Smooth muscle cell (in vitro differentiated cells): Measurements from ENCODE around the gene RBM20. TPM values are rescaled to one million over a fixed set of nuclear protein-coding genes. Genes with fewer than 3 reads are reported as not detected.

ENCODE experiments used
- DNase-seq: peaks from one replicate; lab custom pipeline; 2025; ENCODE audit not compliant: unreplicated experiment; lab: John Stamatoyannopoulos, UW
- H2AFZ ChIP-seq: fragments of 200-600 bp; sonication (generic); 2 replicates; pipeline ENCODE4 v1.6.0; 2016; ENCODE audit warnings: antibody characterized with exemption, low read depth, mild to moderate bottlenecking
- H3F3A ChIP-seq: fragments of 200-600 bp; sonication (generic); 2 replicates; pipeline ENCODE4 v1.6.0; 2017; ENCODE audit warnings: antibody characterized with exemption, low read depth
- H3K27ac ChIP-seq: fragments of 200-600 bp; sonication (generic); 2 replicates; pipeline ENCODE4 v1.5.1; 2016; ENCODE audit warnings: low read depth, mild to moderate bottlenecking
- H3K27me3 ChIP-seq: fragments of 200-600 bp; sonication (generic); 2 replicates; pipeline ENCODE4 v1.6.1; 2016; ENCODE audit warnings: low read depth, mild to moderate bottlenecking
- H3K36me3 ChIP-seq: fragments of 200-600 bp; sonication (generic); 2 replicates; pipeline ENCODE4 v1.5.1; 2016; ENCODE audit warnings: low read depth
- H3K4me1 ChIP-seq: fragments of 200-600 bp; sonication (generic); 2 replicates; pipeline ENCODE4 v1.5.1; 2016; ENCODE audit warnings: low read depth
- H3K4me2 ChIP-seq: fragments of 200-600 bp; sonication (generic); 2 replicates; pipeline ENCODE4 v1.6.0; 2016; ENCODE audit warnings: mild to moderate bottlenecking
- H3K4me3 ChIP-seq: fragments of 200-600 bp; sonication (generic); 2 replicates; pipeline ENCODE4 v1.5.1; 2016; ENCODE audit warnings: mild to moderate bottlenecking
- H3K79me2 ChIP-seq: fragments of 200-600 bp; sonication (generic); 2 replicates; pipeline ENCODE4 v1.6.0; 2016; ENCODE audit warnings: low read depth, mild to moderate bottlenecking
- H3K9ac ChIP-seq: fragments of 200-600 bp; sonication (generic); 2 replicates; pipeline ENCODE4 v1.6.0; 2016; ENCODE audit warnings: low read depth
- H3K9me3 ChIP-seq: fragments of 200-600 bp; sonication (generic); replicated peaks from 2 replicates; pipeline ENCODE4 v1.5.1; 2016; ENCODE audit warnings: low read depth
- H4K20me1 ChIP-seq: fragments of 200-600 bp; sonication (generic); 2 replicates; pipeline ENCODE4 v1.6.0; 2016; ENCODE audit warnings: low read depth
- WGBS: methylation state at CpG from one replicate; pipeline ENCODE4 v1.1.7; 2016; ENCODE audit warnings: low lambda C conversion rate; 5-methylcytosine and 5-hydroxymethylcytosine counted together
- polyA plus RNA-seq: library from polyadenylated mRNA; unstranded; fragments of >200 nt; fragmentation: Nextera tagmentation; extraction: Ambion mirVana; gene quantifications from 2 replicates; pipeline ENCODE4 v1.2.1, GENCODE V29; 2016
- total RNA-seq: library from RNA; depleted of rRNA; stranded (reverse); fragments of >200 nt; gene quantifications from 2 replicates; pipeline ENCODE4 v1.2.3, GENCODE V29; 2014
- TF ChIP-seq, protein P1 (sequence below): fragments of 200-600 bp; sonication (generic); IDR thresholded peaks from 2 replicates; pipeline ENCODE4 v1.5.1; 2017; ENCODE audit warnings: borderline replicate concordance, mild to moderate bottlenecking, antibody characterized with exemption; ENCODE audit not compliant: insufficient read depth, poor library complexity, severe bottlenecking

RBM20 gene
- total and polyA plus RNA-seq, 2 experiments from 2014 or later = 0.09 TPM

DNA sequence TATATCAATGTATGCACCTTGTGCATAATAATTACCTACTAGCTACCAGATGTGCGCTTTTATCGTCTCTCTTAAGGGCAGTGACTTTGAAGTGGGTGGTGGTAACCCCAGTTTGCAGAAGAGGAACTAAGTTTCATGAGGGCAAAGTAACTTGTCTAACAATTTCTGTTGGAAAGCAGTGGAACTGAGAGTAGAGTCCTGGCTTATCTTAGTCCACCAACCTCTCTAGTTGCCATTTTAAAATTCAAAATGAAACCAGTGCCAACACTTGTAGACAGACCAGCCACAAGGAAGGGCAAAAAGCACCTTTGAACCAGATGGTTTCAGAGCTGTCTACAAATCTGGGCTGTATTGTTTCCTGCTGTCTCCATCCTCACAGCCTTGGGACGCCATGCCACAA, 32.0 kb upstream of the RBM20 start:
- no peak overlapping the region for H3K9ac ChIP-seq
- H3K9me3 ChIP-seq = no peaks in the 10 kb centered on the region
- TF ChIP-seq, protein P1, sequence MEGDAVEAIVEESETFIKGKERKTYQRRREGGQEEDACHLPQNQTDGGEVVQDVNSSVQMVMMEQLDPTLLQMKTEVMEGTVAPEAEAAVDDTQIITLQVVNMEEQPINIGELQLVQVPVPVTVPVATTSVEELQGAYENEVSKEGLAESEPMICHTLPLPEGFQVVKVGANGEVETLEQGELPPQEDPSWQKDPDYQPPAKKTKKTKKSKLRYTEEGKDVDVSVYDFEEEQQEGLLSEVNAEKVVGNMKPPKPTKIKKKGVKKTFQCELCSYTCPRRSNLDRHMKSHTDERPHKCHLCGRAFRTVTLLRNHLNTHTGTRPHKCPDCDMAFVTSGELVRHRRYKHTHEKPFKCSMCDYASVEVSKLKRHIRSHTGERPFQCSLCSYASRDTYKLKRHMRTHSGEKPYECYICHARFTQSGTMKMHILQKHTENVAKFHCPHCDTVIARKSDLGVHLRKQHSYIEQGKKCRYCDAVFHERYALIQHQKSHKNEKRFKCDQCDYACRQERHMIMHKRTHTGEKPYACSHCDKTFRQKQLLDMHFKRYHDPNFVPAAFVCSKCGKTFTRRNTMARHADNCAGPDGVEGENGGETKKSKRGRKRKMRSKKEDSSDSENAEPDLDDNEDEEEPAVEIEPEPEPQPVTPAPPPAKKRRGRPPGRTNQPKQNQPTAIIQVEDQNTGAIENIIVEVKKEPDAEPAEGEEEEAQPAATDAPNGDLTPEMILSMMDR = no peak
- no peaks in the 10 kb centered on the region for H3F3A ChIP-seq
- WGBS = 86% methylated on average over 3 of the region's 3 CpGs
- H3K27me3 ChIP-seq = peaks cover 8% of the 10 kb centered on the region
- H3K36me3 ChIP-seq = no peaks in the 10 kb centered on the region
- no peaks in the 10 kb centered on the region for H3K4me1 ChIP-seq
- no peak overlapping the region for H3K27ac ChIP-seq
- no peaks in the 10 kb centered on the region for H4K20me1 ChIP-seq
- no peak overlapping the region for H3K4me2 ChIP-seq
- DNase-seq = no peak
- H2AFZ ChIP-seq = no peak overlapping the region
- H3K79me2 ChIP-seq = no peaks in the 10 kb centered on the region
- H3K4me3 ChIP-seq = no peak overlapping the region

DNA sequence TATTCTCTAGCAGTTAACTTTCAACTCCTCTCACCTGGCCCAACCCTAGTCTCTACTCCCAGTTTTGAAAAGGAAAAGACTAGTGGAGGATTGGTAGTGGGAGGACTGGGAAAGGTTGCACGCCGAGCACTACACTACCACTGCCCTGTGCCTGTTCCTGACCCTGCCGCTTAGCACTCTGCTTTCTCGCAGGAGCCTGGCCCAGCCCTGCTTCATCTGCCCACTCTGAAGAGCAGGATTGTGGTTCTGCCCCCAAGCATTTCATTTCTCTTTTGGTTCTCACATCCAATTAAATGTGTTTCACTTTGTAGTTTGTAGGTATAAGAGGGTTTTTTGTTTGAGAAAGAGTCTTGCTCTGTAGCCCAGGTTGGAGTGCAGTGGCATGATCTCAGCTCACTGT, 31.5 kb upstream of the RBM20 start:
- H3K9ac ChIP-seq = no peak overlapping the region
- WGBS = 94% methylated on average over 4 of the region's 4 CpGs
- H3K27me3 ChIP-seq = peaks cover 8% of the 10 kb centered on the region
- H3K4me1 ChIP-seq = no peaks in the 10 kb centered on the region
- H3K9me3 ChIP-seq = no peaks in the 10 kb centered on the region
- no peaks in the 10 kb centered on the region for H4K20me1 ChIP-seq
- no peak overlapping the region for H3K27ac ChIP-seq
- H3K4me2 ChIP-seq = no peak overlapping the region
- DNase-seq = no peak
- no peaks in the 10 kb centered on the region for H3K36me3 ChIP-seq
- TF ChIP-seq, protein P1 = no peak
- H3K79me2 ChIP-seq = no peaks in the 10 kb centered on the region
- no peak overlapping the region for H2AFZ ChIP-seq
- H3K4me3 ChIP-seq = no peak overlapping the region
- H3F3A ChIP-seq = no peaks in the 10 kb centered on the region

DNA sequence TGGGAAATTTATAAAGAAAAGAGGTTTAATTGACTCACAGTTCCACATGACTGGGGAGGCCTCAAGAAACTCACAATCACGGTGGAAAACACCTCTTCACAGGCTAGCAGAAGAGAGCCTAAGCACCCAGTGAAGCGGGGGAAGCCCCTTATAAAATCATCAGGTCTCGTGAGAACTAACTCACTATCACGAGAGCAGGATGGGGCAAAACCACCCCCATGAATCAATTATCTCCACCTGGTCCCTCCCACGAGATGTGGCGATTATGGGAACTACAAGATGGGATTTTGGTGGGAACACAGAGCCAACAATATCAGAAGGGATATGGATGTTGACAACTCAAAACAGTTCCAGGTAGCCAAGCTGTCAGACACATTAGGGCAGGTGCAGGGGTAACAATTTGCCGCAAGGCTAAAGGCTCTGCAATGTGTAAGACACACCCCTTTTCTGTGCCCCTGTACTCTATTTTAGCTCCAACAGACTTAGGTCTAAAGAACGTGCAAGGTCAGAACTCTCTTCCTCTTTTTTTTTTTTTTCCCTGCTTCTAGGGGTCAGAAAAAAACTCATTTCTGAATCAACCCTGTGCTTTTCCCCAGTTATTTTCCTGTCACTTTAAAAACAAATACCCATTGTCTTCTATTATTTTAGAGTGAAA, 30.7 kb upstream of the RBM20 start:
- Histone ChIP-seq H3F3A (no peaks in the 10 kb centered on the region), H3K36me3 (no peaks in the 10 kb centered on the region), H2AFZ (no peak overlapping the region), H3K9ac (no peak overlapping the region), H4K20me1 (no peaks in the 10 kb centered on the region), H3K9me3 (no peaks in the 10 kb centered on the region), H3K27ac (no peak overlapping the region), H3K27me3 (peaks cover 8% of the 10 kb centered on the region), H3K4me2 (no peak overlapping the region), H3K4me3 (no peak overlapping the region), H3K79me2 (no peaks in the 10 kb centered on the region), H3K4me1 (no peaks in the 10 kb centered on the region)
- WGBS = 87% methylated on average over 8 of the region's 8 CpGs
- TF ChIP-seq, protein P1 = no peak
- DNase-seq = no peak

DNA sequence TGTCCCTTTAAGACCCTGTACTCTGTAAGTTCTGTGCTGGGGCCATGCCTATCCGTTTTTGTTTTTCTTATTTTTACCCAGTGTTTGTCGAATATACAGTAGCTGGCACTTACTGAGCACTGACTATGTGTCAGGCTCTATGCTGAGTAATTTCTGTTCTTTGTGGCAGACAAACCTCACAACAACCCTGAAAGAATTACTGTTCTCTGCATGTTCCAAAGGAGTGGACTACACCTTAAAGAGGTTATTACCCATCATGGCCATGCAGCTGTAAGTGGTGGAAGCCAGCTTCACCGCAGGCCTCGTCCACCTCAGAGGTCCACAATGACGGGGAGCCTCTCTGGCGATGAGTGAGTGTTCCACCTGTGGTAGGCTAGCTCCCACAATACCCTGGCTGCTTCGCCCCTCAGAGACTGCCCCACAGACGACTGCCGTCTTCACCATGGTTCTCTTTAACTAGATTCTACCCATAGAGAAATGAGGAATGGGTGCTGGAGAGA, 30.1 kb upstream of the RBM20 start:
- TF ChIP-seq, protein P1 = no peak
- H3K4me2 ChIP-seq = no peak overlapping the region
- H3K27me3 ChIP-seq = peaks cover 8% of the 10 kb centered on the region
- no peak for DNase-seq
- no peaks in the 10 kb centered on the region for H3K9me3 ChIP-seq
- WGBS = 85% methylated on average over 9 of the region's 9 CpGs
- H3K27ac ChIP-seq = no peak overlapping the region
- H3F3A ChIP-seq = no peaks in the 10 kb centered on the region
- H3K4me1 ChIP-seq = no peaks in the 10 kb centered on the region
- H2AFZ ChIP-seq = no peak overlapping the region
- H3K79me2 ChIP-seq = no peaks in the 10 kb centered on the region
- no peak overlapping the region for H3K9ac ChIP-seq
- no peak overlapping the region for H3K4me3 ChIP-seq
- no peaks in the 10 kb centered on the region for H4K20me1 ChIP-seq
- H3K36me3 ChIP-seq = no peaks in the 10 kb centered on the region
